NCI-H128 (cell line): ENCODE measurements around the gene TMEM141.

Experiments used
- DNase-seq: peaks from one replicate; lab custom pipeline; 2025; ENCODE audit not compliant: unreplicated experiment; lab: John Stamatoyannopoulos, UW

TMEM141 gene

GRCh38 chr9:136808075-136808805 lies 17.1 kb downstream of the TMEM141 start:
- DNase-seq, result no peak

GRCh38 chr9:136808806-136809158 lies 17.6 kb downstream of the TMEM141 start:
- DNase-seq, result no peak

- DNase-seq, result no peak
Observed at GRCh38 chr9:136814725-136815421, 23.7 kb downstream of the TMEM141 start.

GRCh38 chr9:136815422-136815782 lies 24.3 kb downstream of the TMEM141 start:
- no peak for DNase-seq

GRCh38 chr9:136820971-136821825 lies 30.1 kb downstream of the TMEM141 start:
- DNase-seq, result no peak

GRCh38 chr9:136821826-136822544 lies 30.8 kb downstream of the TMEM141 start:
- DNase-seq, result no peak

- DNase-seq, result peak; percentile 33
Observed at GRCh38 chr9:136823136-136824046, 32.2 kb downstream of the TMEM141 start.

GRCh38 chr9:136824496-136825225 lies 33.5 kb downstream of the TMEM141 start:
- no peak for DNase-seq

GRCh38 chr9:136825295-136826187 lies 34.4 kb downstream of the TMEM141 start:
- no peak for DNase-seq

- DNase-seq, result no peak
Observed at GRCh38 chr9:136826188-136826541, 35.0 kb downstream of the TMEM141 start.

- DNase-seq, result no peak
Observed at GRCh38 chr9:136826703-136827582, 35.8 kb downstream of the TMEM141 start.

GRCh38 chr9:136827794-136828473 lies 36.8 kb downstream of the TMEM141 start:
- DNase-seq, result no peak

- no peak for DNase-seq
Observed at GRCh38 chr9:136828474-136829140, 37.5 kb downstream of the TMEM141 start.

GRCh38 chr9:136829412-136829811 lies 38.3 kb downstream of the TMEM141 start:
- DNase-seq, result no peak

GRCh38 chr9:136829981-136830885 lies 39.1 kb downstream of the TMEM141 start:
- no peak for DNase-seq
